ENCODE measurements around the gene SEL1L3.

SEL1L3 gene

DNA sequence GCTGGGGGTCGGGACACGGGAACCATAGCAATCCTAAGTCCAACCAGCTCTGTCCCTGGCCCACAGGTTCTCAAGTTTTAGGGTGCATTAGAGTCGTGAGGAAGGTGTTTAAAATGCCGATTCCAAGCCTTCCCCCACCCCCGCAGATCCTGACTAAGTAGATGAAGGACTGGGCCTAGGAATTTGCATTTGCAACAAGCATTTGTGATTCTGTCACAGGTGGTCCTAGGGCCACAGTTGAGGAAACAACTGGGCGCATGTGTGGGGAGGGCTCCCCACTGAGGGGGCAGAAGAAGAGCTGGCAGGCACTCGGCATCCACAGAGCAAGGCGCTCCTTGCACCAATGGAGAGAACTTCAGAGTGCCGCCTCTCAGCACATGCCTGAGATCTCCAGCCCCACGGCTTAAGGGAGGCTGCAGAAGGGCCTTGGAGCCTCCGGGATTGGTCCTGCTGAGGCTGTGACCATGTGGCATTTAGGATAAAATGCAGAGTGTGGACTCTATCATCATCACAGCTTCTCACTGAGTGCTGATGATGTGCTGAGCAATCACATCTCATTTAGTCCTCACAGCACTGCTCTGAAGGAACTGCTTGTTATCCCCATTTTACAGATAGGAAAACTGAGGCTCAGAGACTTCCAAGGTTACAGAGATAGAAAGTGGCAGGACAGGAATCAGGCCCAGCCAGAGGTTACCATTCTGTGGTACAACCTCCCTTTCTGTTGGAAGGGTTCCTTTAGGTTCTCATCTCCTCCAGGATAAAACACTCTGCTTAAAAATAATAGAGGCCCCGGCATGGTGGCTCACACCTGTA, 16.7 kb downstream of the SEL1L3 start:
- DNase-seq: no peak

- DNase-seq: no peak
Observed at GRCh38 chr4:25844961-25845712, 17.7 kb downstream of the SEL1L3 start.

DNA sequence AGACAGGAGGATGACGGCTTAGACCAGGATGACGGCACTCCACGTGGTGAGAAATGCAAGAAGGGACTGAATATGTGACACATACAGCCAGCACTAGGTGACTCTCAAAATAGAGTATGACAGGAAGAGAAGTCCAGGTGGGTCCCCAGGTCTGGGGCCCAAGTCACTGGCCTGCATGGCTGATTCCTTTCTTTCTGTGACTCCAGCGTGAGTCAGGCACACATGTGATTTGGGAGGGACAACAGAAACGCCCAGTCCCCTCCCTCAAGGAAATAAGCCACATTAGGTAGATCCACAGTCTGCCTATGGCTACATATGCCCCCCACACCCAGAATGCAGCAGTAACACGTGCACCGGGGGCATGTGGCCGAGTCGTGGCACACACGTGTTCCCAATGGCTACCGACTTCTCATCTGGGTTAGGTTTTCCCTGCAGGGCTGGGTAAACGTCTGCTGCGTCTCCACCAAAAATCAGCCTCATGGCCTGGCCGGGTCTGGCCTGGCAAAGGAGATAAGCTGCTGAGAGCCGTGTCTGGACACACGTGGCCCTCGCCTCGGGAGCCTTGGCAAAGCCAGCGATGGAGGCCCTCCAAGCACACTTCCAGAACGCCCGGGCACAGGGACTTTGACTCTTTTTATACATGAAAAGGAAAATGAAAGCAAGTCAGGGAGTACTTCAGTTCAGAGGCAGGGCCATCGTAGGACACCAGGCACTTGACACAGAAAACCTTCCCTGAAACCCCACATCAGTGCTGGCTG, 19.3 kb downstream of the SEL1L3 start:
- no peak for DNase-seq

GRCh38 chr4:25842229-25842845, 20.5 kb downstream of the SEL1L3 start:
- DNase-seq: no peak

- DNase-seq: no peak
Observed at GRCh38 chr4:25839687-25840086, 23.1 kb downstream of the SEL1L3 start.

- DNase-seq: no peak
Observed at GRCh38 chr4:25839233-25839632, 23.6 kb downstream of the SEL1L3 start.

DNA sequence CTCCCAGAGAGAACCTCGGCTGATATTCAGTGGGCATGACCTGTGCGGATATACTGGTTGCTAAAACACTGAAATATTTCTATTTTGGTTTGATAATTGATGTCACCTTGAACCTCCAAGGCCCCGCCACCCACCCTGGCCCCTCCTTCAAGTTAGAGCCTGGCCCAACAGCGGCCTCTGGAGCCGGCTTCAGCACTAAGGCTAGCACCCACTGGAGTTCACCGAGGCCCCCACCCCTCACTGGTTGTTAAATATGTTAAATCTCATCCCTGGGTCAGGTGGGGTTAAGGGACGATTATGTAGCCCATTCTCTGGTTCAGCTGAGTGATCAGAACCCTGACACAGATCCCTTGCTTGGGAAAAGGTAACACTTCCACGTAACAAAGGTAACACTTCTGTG, 24.3 kb downstream of the SEL1L3 start:
- no peak for DNase-seq

GRCh38 chr4:25837107-25837506, 25.7 kb downstream of the SEL1L3 start:
- DNase-seq: no peak

GRCh38 chr4:25835384-25835783, 27.4 kb downstream of the SEL1L3 start:
- no peak for DNase-seq

DNA sequence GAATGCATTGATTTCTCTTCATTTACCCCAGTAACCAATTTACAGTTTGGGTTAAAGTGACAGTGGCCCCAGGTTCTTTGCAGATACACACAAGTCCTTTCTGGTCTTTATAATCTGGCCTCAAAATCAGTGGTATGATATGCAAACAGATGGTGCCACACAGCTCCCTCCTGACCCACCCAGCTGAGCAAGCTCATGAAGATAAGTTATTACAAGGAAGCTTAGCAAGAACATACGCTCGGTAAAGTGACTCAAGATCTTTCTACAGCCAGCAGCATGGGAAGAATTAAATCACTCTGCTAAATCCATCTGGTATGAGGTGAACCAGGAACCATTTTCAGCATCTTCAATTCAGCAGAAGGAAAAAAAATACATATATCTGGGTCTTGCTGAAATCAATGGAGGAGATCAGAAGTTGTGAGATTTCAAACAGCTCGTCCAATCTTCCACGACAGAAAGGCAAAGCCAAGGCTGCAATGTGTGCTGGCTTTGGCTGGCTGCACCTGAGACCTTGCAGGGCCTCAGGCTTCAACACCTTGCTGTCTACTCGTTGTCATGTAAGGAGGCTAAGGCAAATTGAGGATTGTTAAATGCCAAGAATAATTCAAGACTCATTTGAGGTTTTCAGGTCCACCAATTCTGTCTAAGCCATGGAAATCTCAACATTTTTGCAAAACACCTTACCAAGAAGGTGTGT, 28.2 kb downstream of the SEL1L3 start:
- no peak for DNase-seq

DNA sequence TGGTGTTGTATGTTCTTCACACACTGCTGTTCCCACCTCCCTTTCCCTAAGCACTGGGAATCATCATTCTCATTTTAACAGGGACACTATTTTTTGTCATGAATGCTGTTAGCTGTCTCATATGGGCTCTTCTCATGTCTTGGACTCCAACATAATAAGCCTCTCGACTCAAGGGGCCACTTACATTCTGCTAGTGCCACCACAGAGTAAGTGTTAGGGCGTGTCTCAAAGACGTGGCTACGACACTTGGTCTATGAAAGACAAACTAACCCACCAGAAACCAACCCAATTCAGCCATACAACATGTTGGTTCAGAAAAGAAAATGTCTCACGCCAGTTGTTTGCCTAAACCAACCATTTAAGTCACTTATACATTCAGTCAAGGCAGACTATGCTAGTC, 32.2 kb downstream of the SEL1L3 start:
- DNase-seq: no peak

GRCh38 chr4:25827897-25828296, 34.9 kb downstream of the SEL1L3 start:
- DNase-seq: no peak

- no peak for DNase-seq
Observed at GRCh38 chr4:25827373-25827772, 35.4 kb downstream of the SEL1L3 start.

DNA sequence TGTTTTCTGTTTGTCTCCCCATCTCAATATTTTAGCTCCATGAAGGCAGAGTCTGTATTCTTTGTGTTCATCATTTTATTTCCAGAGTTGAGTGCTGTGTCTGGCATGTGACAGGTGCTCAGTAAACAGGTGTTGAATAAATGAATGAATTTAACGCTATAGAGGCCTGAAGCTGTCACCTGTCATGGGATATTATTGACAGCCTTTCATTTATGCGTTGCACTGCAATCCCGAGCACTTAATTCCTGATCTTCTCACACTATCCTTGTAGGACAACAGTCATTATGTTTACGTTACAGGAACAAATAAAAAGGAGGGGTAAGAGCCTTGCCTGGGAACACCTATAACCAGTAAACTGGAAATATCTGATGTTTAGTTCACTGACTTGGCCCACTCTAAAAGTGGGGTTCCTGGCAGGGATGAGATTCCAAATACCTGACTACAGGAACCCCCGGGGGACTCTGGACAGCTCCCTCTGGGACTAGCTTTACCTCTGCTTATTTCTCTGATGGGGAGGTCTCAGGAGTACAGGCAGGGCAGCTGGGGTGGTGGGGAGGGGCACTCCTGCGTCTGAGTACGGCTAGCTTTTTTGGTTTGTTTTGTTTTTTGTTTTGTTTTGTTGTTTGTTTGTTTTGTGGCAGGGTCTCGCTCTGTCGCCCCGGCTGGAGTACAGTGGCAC, 36.6 kb downstream of the SEL1L3 start:
- no peak for DNase-seq

GRCh38 chr4:25823632-25824031, 39.2 kb downstream of the SEL1L3 start:
- no peak for DNase-seq

DNA sequence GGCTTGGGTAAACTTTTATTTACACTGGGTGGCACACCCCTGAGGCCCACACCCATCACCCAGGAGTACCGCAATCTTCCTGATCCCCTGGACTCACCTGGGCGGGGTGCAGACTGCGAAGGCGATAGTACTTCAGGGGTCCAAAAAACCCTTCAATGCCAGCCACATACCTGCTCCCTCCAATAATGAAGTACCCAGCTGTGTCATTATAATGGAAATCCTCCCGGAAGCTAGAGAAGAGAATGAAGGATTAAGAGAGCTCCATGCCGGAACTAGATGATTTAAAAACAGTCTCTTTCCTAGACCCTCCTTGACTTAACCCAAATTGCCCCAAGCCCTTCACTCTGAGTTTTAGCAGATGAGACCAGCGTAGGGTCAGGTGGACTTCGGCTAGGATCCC, 40.9 kb downstream of the SEL1L3 start:
- DNase-seq: no peak

- no peak for DNase-seq
Observed at GRCh38 chr4:25821267-25821666, 41.5 kb downstream of the SEL1L3 start.

GRCh38 chr4:25818876-25819275, 43.9 kb downstream of the SEL1L3 start:
- DNase-seq: peak; percentile 45

DNA sequence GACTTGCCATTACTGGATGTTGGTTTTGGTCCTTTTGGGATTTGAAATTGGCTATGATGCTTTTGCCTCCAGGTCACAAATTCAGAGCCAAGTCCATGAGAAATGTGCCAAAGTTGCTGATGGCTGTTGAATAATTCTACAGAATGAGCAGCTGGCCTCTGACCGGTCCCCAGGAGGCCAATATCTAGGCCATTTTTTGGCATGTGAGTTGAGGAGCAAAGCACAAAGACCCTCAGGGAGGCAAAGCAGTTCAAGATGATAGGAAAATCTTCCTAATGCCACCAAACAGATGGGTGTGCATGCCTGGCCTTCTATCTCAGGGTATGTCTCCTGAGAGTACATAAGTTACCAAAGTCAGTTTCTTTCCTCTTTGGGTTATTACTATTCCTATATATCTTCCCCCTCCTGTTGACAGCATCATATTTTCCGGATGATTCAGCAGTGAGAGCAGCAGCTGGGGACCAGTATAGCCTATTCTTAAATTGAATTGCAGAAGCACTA, 44.4 kb downstream of the SEL1L3 start:
- DNase-seq: peak; percentile 45

DNA sequence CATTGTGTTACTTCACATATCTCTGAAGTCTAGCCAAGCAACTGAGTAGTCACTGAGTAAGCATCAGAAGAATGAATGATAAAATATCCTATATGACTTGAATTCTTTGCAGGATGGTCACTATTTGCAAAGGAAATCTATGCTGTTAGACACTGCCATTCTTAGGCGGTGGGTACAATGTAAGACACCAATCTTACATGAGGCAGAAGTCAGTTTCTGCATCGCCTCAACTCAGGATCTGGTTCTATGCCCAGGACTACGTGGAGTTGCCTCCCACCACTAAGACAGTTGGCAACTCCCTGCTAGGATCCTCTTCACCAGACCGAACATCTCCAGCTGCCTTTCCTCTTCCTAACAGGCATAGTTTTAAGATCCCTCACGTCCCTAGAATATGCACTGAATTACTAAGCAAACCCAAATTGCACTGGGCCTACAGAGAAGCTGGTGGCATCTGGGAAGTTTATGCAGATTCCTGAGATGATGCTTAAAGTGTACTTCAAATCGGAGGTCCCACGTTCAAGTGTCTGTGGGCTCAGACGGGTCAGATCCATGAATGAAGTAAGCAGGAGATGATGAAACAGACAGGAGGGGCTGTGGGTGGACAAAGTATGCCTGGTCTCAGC, 45.6 kb downstream of the SEL1L3 start:
- no peak for DNase-seq

GRCh38 chr4:25816591-25817058, 46.2 kb downstream of the SEL1L3 start:
- no peak for DNase-seq
